Spleen (tissue), 11 donors: ENCODE measurements around the gene KCNMB2. TPM values are rescaled to one million over a fixed set of nuclear protein-coding genes. Genes with fewer than 3 reads are reported as not detected.

Experiments
- DNase-seq: peaks from one replicate; pipeline ENCODE4 v3.0.0-alpha.2; 2020
- H3K27ac ChIP-seq, 8 donors: fragments of 200-600 bp; sonication (generic) in 7 of 8; 1 replicate in 4 of 8; 2 replicates in 4 of 8; pipeline versions ENCODE4 v1.5.0 to v1.8.0; 2016 to 2021; ENCODE audit warnings: inconsistent platforms in 4 of 8, mild to moderate bottlenecking in 4 of 8, moderate library complexity in 1 of 8
- H3K27me3 ChIP-seq, 7 donors: fragments of 200-600 bp; sonication (generic) in 6 of 7; replicated peaks in 1 of 7; 1 replicate in 4 of 7; 2 replicates in 3 of 7; pipeline versions ENCODE4 v1.5.0 to v1.8.0; 2016 to 2021; ENCODE audit warnings: inconsistent platforms in 3 of 7, mild to moderate bottlenecking in 1 of 7
- H3K36me3 ChIP-seq, 6 donors: fragments of 200-600 bp; sonication (generic) in 5 of 6; 1 replicate in 4 of 6; 2 replicates in 2 of 6; pipeline versions ENCODE4 v1.5.0 to v1.8.0; 2016 to 2021; ENCODE audit warnings: inconsistent platforms in 2 of 6
- H3K4me1 ChIP-seq, 6 donors: fragments of 200-600 bp; sonication (generic) in 5 of 6; 1 replicate in 3 of 6; 2 replicates in 3 of 6; pipeline versions ENCODE4 v1.5.0 to v1.8.0; 2016 to 2021; ENCODE audit warnings: inconsistent platforms in 3 of 6
- H3K4me3 ChIP-seq, 8 donors: fragments of 200-600 bp; sonication (generic) in 7 of 8; 1 replicate in 4 of 8; 2 replicates in 4 of 8; pipeline versions ENCODE4 v1.5.0 to v1.8.0; 2016 to 2021; ENCODE audit warnings: inconsistent platforms in 4 of 8, mild to moderate bottlenecking in 4 of 8, moderate library complexity in 2 of 8
- H3K9me3 ChIP-seq, 8 donors: fragments of 200-600 bp; sonication (generic) in 7 of 8; 1 replicate in 4 of 8; 2 replicates in 4 of 8; pipeline versions ENCODE4 v1.5.0 to v1.8.0; 2016 to 2021; ENCODE audit warnings: inconsistent platforms in 4 of 8
- POLR2A ChIP-seq, 3 donors: fragments of 450-650 bp; IDR thresholded peaks; one replicate each; pipeline ENCODE4 v1.5.1; 2017; ENCODE audit warnings: antibody characterized with exemption in 3 of 3, mild to moderate bottlenecking in 1 of 3
- POLR2AphosphoS5 ChIP-seq, 3 donors: sonication (generic); formaldehyde crosslinking; IDR thresholded peaks; one replicate each; pipeline ENCODE4 v1.5.1; 2017; ENCODE audit warnings: antibody characterized with exemption in 3 of 3
- WGBS, 5 donors: extraction: QIAGEN DNeasy Blood & Tissue Kit in 3 of 5; methylation state at CpG; one replicate each; pipeline versions ENCODE4 v1.1.5 to v1.1.7; 2013 to 2018; 5-methylcytosine and 5-hydroxymethylcytosine counted together
- intact Hi-C: fragments of 100-400 bp; cut with DNase I; formaldehyde crosslinking; loops from one replicate; pipeline ENCODE4 v1.15.0; 2023; ENCODE audit warnings: low total_unique reads
- polyA plus RNA-seq, 3 donors: library from polyadenylated mRNA; stranded (reverse); fragments of 200-250 nt; gene quantifications; one replicate each; pipeline ENCODE4 v1.2.1, GENCODE V29; 2013
- total RNA-seq, 7 donors: library from RNA; depleted of rRNA in 3 of 7; stranded (reverse); fragments of >200 nt in 3 of 7; fragmentation: NEBNext Ultra II Directional in 4 of 7; extraction: Animal tissue kit (Norgen Biotek cat#: 25700) in 4 of 7; gene quantifications; one replicate each; pipeline versions ENCODE4 v1.1.0 to v1.2.1, GENCODE V29; 2016 to 2021
- TF ChIP-seq, protein P1 (sequence below), 11 experiments: fragments of 200-600 bp in 7 of 11; fragments of 450-650 bp in 4 of 11; sonication (generic) in 4 of 11; IDR thresholded peaks in 8 of 11; conservative IDR thresholded peaks in 3 of 11; 1 replicate in 7 of 11; 2 replicates in 4 of 11; pipeline versions ENCODE4 v1.4.0 to v1.8.0; 2016 to 2021; ENCODE audit warnings: antibody characterized with exemption in 11 of 11, inconsistent platforms in 4 of 11, mild to moderate bottlenecking in 1 of 11
- donor health status: healthy with polysubstance abuse.
- donor health status: DM: no; HTN: no; CAD: no; lungs with moderate emphysema.
- donor health status: DM: no; HTN: no; CAD: no.
- donor health status: Bipolar disorder and iron deficiency.
- donor health status: healthy.
- donor health status: DM: no; HTN: no; CAD: no.
- donor health status: DM: yes; HTN: yes; CAD: no.

The KCNMB2 gene
- total and polyA plus RNA-seq, 10 donors, result 0.03 to 0.70 (median 0.66) TPM; not detected in 5

DNA sequence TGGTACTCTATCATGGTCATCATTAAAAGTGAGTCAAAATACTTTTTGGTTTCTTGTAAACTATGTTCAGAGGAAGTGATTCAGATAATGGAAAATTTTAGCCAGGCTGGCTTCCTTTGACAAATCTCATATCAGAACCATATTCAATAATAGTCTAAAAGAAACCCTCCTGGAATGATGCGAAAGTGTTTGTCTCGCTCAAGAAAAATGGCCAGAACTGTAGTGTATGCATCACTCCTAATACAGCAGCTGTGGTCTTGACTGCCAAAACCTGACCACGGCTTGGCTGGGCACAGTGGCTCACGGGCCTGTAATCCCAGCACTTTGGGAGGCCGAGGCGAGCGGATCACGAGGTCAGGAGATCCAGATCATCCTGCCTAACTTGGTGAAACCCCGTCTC, 35.6 kb upstream of the KCNMB2 start:
- Histone ChIP-seq H3K4me3 (no peak overlapping the region), H3K4me1 (no peaks in the 10 kb centered on the region), H3K36me3 (no peaks in the 10 kb centered on the region), H3K27ac (no peak overlapping the region), H3K9me3 (peaks cover 0 to 10% (median 0%) of the 10 kb centered on the region in 8 donors), H3K27me3 (no peaks in the 10 kb centered on the region)
- intact Hi-C loops, result no loop called here
- DNase-seq, result no peak
- no peak for TF ChIP-seq POLR2A (IDR thresholded peaks at IDR 0.05)
- TF ChIP-seq, protein P1, sequence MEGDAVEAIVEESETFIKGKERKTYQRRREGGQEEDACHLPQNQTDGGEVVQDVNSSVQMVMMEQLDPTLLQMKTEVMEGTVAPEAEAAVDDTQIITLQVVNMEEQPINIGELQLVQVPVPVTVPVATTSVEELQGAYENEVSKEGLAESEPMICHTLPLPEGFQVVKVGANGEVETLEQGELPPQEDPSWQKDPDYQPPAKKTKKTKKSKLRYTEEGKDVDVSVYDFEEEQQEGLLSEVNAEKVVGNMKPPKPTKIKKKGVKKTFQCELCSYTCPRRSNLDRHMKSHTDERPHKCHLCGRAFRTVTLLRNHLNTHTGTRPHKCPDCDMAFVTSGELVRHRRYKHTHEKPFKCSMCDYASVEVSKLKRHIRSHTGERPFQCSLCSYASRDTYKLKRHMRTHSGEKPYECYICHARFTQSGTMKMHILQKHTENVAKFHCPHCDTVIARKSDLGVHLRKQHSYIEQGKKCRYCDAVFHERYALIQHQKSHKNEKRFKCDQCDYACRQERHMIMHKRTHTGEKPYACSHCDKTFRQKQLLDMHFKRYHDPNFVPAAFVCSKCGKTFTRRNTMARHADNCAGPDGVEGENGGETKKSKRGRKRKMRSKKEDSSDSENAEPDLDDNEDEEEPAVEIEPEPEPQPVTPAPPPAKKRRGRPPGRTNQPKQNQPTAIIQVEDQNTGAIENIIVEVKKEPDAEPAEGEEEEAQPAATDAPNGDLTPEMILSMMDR (IDR thresholded peaks at IDR 0.05 in 8 of 11, conservative IDR thresholded peaks at IDR 0.05 in 3 of 11), result no peak
- no peak for TF ChIP-seq POLR2AphosphoS5 (IDR thresholded peaks at IDR 0.05)
- WGBS, 5 donors, result 85 to 95% (median 92%) methylated on average over 9 of the region's 9 CpGs

DNA sequence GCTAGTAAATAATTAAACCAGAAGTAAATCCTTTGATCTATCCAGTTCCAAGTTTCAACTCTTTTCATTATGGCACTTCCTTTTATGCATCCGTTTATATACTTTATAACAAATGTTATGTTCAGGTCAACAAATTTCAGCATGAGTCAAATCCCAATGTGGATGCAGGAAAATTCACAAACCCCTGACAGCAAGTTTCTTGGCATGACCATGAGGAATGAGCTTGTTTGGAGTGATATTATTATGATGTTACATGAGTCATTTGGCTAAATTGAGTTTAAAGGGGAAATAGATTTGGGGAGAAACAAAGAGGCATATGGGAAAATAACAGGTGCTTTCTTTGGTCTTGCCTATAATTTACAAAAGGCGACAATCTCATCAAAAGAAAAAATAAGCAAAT, 32.1 kb upstream of the KCNMB2 start:
- no peaks in the 10 kb centered on the region for H3K9me3 ChIP-seq
- no peaks in the 10 kb centered on the region for H3K36me3 ChIP-seq
- TF ChIP-seq, protein P1 (IDR thresholded peaks at IDR 0.05 in 8 of 11, conservative IDR thresholded peaks at IDR 0.05 in 3 of 11), result no peak
- no peak for TF ChIP-seq POLR2A (IDR thresholded peaks at IDR 0.05)
- TF ChIP-seq POLR2AphosphoS5 (IDR thresholded peaks at IDR 0.05), result no peak
- no peak overlapping the region for H3K27ac ChIP-seq
- DNase-seq, result no peak
- 80 to 93% (median 88%) methylated on average over 2 of the region's 2 CpGs for WGBS, 5 donors
- intact Hi-C loops, result no loop called here
- H3K4me1 ChIP-seq, result no peaks in the 10 kb centered on the region
- H3K4me3 ChIP-seq, result no peak overlapping the region
- H3K27me3 ChIP-seq, result no peaks in the 10 kb centered on the region

DNA sequence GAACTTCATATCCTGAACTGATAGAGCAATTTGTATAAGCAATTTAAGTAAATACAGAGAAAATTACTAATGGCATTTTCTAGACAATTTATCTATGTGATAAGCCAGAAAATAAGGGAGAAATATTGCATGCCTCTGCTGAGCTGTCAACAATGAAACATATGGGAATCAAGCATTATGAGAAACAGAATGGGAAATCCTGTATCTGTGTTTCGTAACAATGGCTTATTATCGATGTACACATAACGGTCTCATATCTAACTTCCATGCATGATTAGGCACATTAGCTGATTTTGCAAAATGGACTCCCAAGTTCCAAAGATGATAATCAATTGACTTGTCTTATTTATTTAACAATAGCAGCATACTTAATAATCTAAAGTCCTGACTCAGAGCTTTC, 30.4 kb upstream of the KCNMB2 start:
- Histone ChIP-seq H3K9me3 (no peaks in the 10 kb centered on the region), H3K27me3 (no peaks in the 10 kb centered on the region), H3K4me3 (no peak overlapping the region), H3K36me3 (no peaks in the 10 kb centered on the region), H3K27ac (no peak overlapping the region), H3K4me1 (no peaks in the 10 kb centered on the region)
- DNase-seq, result no peak
- WGBS, 5 donors, result 72 to 90% (median 87%) methylated on average over 3 of the region's 3 CpGs
- TF ChIP-seq POLR2AphosphoS5 (IDR thresholded peaks at IDR 0.05) (no peak), POLR2A (IDR thresholded peaks at IDR 0.05) (no peak)
- TF ChIP-seq, protein P1 (IDR thresholded peaks at IDR 0.05 in 8 of 11, conservative IDR thresholded peaks at IDR 0.05 in 3 of 11), result no peak
- intact Hi-C loops, result no loop called here

DNA sequence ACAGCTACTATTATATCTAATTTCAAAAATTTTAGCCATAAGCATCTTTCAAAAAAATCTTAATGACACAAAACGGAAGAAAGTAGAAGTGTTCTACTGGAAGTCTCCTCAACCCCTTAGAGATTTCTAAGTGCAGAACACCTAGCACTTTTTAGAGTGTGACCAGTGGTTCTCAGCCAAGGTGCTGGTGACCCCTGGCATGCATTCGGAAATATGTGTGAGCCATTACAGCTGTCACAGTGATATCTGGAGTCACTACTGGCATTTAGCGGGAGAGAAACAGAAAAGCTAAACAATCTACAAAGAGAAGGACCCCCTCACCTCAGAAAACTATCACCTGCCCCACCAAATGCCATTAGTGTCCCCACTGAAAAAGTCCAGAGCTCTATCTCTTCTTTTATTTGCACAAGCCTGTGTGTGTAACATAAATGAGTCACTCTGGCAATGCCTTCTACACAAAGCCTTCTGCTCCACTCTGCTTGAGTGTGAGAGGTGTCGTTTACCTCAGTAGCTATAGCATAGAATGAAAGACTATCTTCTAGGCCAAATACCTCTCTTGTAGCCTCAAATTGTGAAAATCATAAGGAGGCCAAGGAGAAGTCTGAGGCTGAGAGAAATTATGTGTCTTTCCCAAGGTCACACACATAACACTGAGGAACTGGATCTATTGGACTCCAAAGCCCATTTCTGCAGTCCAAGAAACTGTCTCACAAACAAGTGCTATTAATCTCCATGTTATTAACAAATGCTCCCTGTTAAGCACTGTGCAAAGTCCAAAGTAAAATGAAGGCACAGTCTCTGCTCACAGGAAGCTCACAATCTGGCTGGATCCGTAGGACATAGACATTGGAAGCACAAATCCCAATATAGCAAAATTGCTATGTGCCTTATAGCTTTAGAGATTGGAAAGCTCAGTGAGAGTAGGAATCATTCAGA, 28.5 kb upstream of the KCNMB2 start:
- Histone ChIP-seq H3K4me3 (no peak overlapping the region), H3K27me3 (no peaks in the 10 kb centered on the region), H3K4me1 (no peaks in the 10 kb centered on the region), H3K36me3 (no peaks in the 10 kb centered on the region), H3K27ac (no peak overlapping the region), H3K9me3 (no peaks in the 10 kb centered on the region)
- intact Hi-C loops, result no loop called here
- no peak for DNase-seq
- TF ChIP-seq POLR2A (IDR thresholded peaks at IDR 0.05), result no peak
- no peak for TF ChIP-seq POLR2AphosphoS5 (IDR thresholded peaks at IDR 0.05)
- TF ChIP-seq, protein P1 (IDR thresholded peaks at IDR 0.05 in 8 of 11, conservative IDR thresholded peaks at IDR 0.05 in 3 of 11), result no peak
- 84 to 92% (median 84%) methylated on average over 5 of the region's 5 CpGs for WGBS, 5 donors
